ENCODE results near the gene HMGXB4. TPM values are rescaled to one million over a fixed set of nuclear protein-coding genes. Genes with fewer than 3 reads are reported as not detected.

HMGXB4 gene
- total and polyA plus RNA-seq, 2 donors from 2014 or later = 3.7 to 17.3 TPM

DNA sequence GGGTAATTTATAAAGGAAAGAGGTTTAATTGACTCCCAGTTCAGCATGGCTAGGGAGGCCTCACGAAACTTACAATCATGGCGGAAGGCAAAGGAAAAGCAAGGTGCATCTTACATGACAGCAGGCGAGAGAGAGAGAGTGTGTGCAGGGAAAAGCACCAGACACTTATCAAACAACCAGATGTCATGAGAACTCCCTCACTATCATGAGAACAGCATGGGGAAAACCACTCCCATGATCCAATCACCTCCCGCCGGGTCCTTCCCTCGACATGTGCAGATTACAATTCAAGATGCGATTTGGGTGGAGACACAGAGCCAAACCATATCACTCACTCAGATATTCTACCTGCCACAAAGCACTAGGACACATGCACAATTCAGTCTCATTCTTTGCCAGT lies 48.1 kb upstream of the HMGXB4 start:
- Histone ChIP-seq H3K27me3 (ENCODE audit: control insufficient read depth, insufficient read depth, low read length) (no peaks in the 10 kb centered on the region), H3K4me3 (ENCODE audit: low read length in 3 of 3) (no peak overlapping the region), H3K9me3 (ENCODE audit: control insufficient read depth in 2 of 3, insufficient read depth in 1 of 3, low read length in 3 of 3) (no peaks in the 10 kb centered on the region), H3K36me3 (ENCODE audit: control insufficient read depth in 2 of 3, insufficient read depth in 3 of 3, low read length in 3 of 3) (no peaks in the 10 kb centered on the region), H3K4me1 (ENCODE audit: control insufficient read depth in 2 of 3, insufficient read depth in 2 of 3, low read depth in 1 of 3, low read length in 3 of 3) (no peaks in the 10 kb centered on the region), H3K9ac (ENCODE audit: low read length in 3 of 3) (no peak overlapping the region), H3K27ac (ENCODE audit: low read depth in 2 of 2, low read length in 2 of 2) (no peak overlapping the region)
- DNase-seq (no peak), FAIRE-seq (no peak)
- TF ChIP-seq, protein P1, sequence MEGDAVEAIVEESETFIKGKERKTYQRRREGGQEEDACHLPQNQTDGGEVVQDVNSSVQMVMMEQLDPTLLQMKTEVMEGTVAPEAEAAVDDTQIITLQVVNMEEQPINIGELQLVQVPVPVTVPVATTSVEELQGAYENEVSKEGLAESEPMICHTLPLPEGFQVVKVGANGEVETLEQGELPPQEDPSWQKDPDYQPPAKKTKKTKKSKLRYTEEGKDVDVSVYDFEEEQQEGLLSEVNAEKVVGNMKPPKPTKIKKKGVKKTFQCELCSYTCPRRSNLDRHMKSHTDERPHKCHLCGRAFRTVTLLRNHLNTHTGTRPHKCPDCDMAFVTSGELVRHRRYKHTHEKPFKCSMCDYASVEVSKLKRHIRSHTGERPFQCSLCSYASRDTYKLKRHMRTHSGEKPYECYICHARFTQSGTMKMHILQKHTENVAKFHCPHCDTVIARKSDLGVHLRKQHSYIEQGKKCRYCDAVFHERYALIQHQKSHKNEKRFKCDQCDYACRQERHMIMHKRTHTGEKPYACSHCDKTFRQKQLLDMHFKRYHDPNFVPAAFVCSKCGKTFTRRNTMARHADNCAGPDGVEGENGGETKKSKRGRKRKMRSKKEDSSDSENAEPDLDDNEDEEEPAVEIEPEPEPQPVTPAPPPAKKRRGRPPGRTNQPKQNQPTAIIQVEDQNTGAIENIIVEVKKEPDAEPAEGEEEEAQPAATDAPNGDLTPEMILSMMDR (IDR thresholded peaks at IDR 0.05; ENCODE audit: borderline replicate concordance, extremely low read depth, insufficient read depth) = no peak
- intact Hi-C loops (cut with DNase I) = no loop called here

DNA sequence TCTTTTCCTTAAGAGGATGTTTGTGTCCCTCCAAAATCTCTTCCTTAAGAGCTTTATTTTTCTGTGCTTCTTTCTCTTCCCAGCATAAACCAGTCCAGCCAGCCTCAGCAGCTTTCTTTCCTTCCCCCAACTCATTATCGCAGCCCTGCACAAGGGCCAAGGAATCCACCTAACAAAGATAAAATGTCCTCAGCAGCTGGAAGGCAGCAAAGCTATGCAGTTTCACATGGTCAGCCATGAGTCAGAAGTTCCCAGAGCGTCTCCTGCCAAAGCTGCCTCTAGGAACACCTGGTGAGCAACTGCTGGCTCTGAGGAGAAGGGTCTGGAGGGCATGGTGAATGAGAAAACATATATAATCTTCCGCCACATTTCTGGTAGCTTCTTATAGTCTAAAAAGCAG lies 45.3 kb upstream of the HMGXB4 start:
- DNase-seq (peak in 3 of 5 donors; percentile 29 to 63 (median 50)), FAIRE-seq (no peak)
- H3K27ac ChIP-seq (ENCODE audit: low read depth in 2 of 2, low read length in 2 of 2) = no peak overlapping the region
- intact Hi-C loops (cut with DNase I) = no loop called here
- H3K4me3 ChIP-seq (ENCODE audit: low read length in 3 of 3) = no peak overlapping the region
- TF ChIP-seq, protein P1 (IDR thresholded peaks at IDR 0.05; ENCODE audit: borderline replicate concordance, extremely low read depth, insufficient read depth) = no peak
- no peak overlapping the region for H3K9ac ChIP-seq (ENCODE audit: low read length in 3 of 3)
- H3K27me3 ChIP-seq (ENCODE audit: control insufficient read depth, insufficient read depth, low read length) = no peaks in the 10 kb centered on the region
- no peaks in the 10 kb centered on the region for H3K9me3 ChIP-seq (ENCODE audit: control insufficient read depth in 2 of 3, insufficient read depth in 1 of 3, low read length in 3 of 3)
- no peaks in the 10 kb centered on the region for H3K36me3 ChIP-seq (ENCODE audit: control insufficient read depth in 2 of 3, insufficient read depth in 3 of 3, low read length in 3 of 3)
- H3K4me1 ChIP-seq (ENCODE audit: control insufficient read depth in 2 of 3, insufficient read depth in 2 of 3, low read depth in 1 of 3, low read length in 3 of 3) = no peaks in the 10 kb centered on the region

DNA sequence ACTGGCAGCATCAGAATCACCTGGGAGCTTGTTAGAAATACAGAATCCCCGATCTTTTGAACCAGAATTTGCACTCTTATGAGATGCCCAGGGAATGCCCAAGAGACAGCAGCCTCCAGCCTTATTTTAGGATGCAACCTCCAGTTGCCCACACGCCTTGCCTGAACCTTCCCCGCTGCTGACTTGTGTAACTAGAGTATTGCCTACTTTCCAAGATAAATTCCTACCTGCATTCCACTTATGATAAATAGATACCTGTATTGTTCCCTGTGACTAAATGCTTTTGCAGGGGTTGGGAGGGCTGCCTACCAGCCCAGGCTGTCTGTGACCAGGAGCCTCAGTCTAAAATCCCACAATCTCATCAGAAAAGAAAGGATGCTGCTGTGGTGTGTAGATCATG lies 44.3 kb upstream of the HMGXB4 start:
- no peaks in the 10 kb centered on the region for H3K27me3 ChIP-seq (ENCODE audit: control insufficient read depth, insufficient read depth, low read length)
- DNase-seq (no peak), FAIRE-seq (no peak)
- H3K27ac ChIP-seq (ENCODE audit: low read depth in 2 of 2, low read length in 2 of 2) = no peak overlapping the region
- intact Hi-C loops (cut with DNase I) = no loop called here
- H3K4me1 ChIP-seq (ENCODE audit: control insufficient read depth in 2 of 3, insufficient read depth in 2 of 3, low read depth in 1 of 3, low read length in 3 of 3) = no peaks in the 10 kb centered on the region
- H3K4me3 ChIP-seq (ENCODE audit: low read length in 3 of 3) = no peak overlapping the region
- no peak overlapping the region for H3K9ac ChIP-seq (ENCODE audit: low read length in 3 of 3)
- no peaks in the 10 kb centered on the region for H3K36me3 ChIP-seq (ENCODE audit: control insufficient read depth in 2 of 3, insufficient read depth in 3 of 3, low read length in 3 of 3)
- TF ChIP-seq, protein P1 (IDR thresholded peaks at IDR 0.05; ENCODE audit: borderline replicate concordance, extremely low read depth, insufficient read depth) = no peak
- no peaks in the 10 kb centered on the region for H3K9me3 ChIP-seq (ENCODE audit: control insufficient read depth in 2 of 3, insufficient read depth in 1 of 3, low read length in 3 of 3)

DNA sequence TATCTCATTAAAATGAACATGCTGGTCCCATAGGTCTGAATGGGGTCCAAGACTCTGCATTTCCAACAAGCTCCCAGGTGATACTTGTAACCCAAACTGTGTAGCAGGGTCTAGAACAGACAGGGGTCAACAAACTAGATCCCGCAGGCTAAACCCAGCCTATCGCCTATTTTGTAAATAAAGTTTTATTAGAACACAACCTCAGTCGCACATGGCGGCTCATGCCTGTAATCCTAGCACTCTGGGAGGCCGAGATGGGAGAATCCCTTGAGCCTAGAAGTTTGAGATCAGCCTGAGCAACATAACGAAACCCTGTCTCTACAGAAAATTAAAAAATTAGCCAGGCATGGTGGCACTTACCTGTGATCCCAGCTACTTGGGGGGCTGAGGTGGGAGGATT lies 42.3 kb upstream of the HMGXB4 start:
- TF ChIP-seq, protein P1 (IDR thresholded peaks at IDR 0.05; ENCODE audit: borderline replicate concordance, extremely low read depth, insufficient read depth) = no peak
- Histone ChIP-seq H3K4me1 (ENCODE audit: control insufficient read depth in 2 of 3, insufficient read depth in 2 of 3, low read depth in 1 of 3, low read length in 3 of 3) (no peaks in the 10 kb centered on the region), H3K36me3 (ENCODE audit: control insufficient read depth in 2 of 3, insufficient read depth in 3 of 3, low read length in 3 of 3) (no peaks in the 10 kb centered on the region), H3K9me3 (ENCODE audit: control insufficient read depth in 2 of 3, insufficient read depth in 1 of 3, low read length in 3 of 3) (peaks cover 0 to 2% (median 0%) of the 10 kb centered on the region in 3 donors), H3K27ac (ENCODE audit: low read depth in 2 of 2, low read length in 2 of 2) (no peak overlapping the region), H3K4me3 (ENCODE audit: low read length in 3 of 3) (no peak overlapping the region), H3K27me3 (ENCODE audit: control insufficient read depth, insufficient read depth, low read length) (no peaks in the 10 kb centered on the region), H3K9ac (ENCODE audit: low read length in 3 of 3) (no peak overlapping the region)
- no peak for FAIRE-seq
- no peak for DNase-seq
- intact Hi-C loops (cut with DNase I) = no loop called here

Data from kidney (tissue), 14 donors.